GM18526 (cell line): Measurements from ENCODE around the gene OPN1MW2.
"Not testable (repeated sequence)": the region's sequence is repeated elsewhere in the genome, so short reads cannot be mapped to it uniquely, and the experiment has no call there.

Experiments used
- POLR2A ChIP-seq: IDR thresholded peaks from 3 replicates; pipeline ENCODE4 v1.6.1; 2011; ENCODE audit not compliant: insufficient read length; ENCODE audit errors: extremely low read depth

Gene OPN1MW2

GRCh38 chrX:154219456-154219855, at the start of gene OPN1MW2:
Gene OPN1MW2, plus strand, starts transcription at chrX:154219756. Its CDS starts 60 bp downstream, at chrX:154219816.
- not testable (repeated sequence) for TF ChIP-seq POLR2A

GRCh38 chrX:154182296-154182695, 37.3 kb upstream of the OPN1MW2 start, which contains the start of gene OPN1MW:
Gene OPN1MW, plus strand, starts transcription at chrX:154182596. Its CDS starts 82 bp downstream, at chrX:154182678.
- TF ChIP-seq POLR2A: not testable (repeated sequence)

- TF ChIP-seq POLR2A: not testable (repeated sequence)
Observed at GRCh38 chrX:154257282-154257681, 37.7 kb downstream of the OPN1MW2 start, which contains the start of gene OPN1MW3. Gene OPN1MW3, plus strand, starts transcription at chrX:154257582. Its CDS starts 38 bp downstream, at chrX:154257620.
